Caki2 (cell line): ENCODE measurements around the gene UNC13D. TPM values are rescaled to one million over a fixed set of nuclear protein-coding genes. Genes with fewer than 3 reads are reported as not detected.

ENCODE experiments used
- DNase-seq: peaks from one replicate; pipeline ENCODE4 v3.0.0-alpha.2; 2015; ENCODE audit warnings: low read depth
- in situ Hi-C: cut with HindIII; loops from 2 replicates; pipeline ENCODE4 v1.10.0; 2016; ENCODE audit warnings: low sequenced_read_pairs, low pct_unique_long_range_greater_than_20kb, mixed read lengths
- total RNA-seq: library from RNA; depleted of rRNA; stranded (reverse); fragments of >200 nt; shearing (Covaris generic); gene quantifications from 2 replicates; pipeline ENCODE4 v1.2.3, GENCODE V29; 2014; ENCODE audit warnings: low replicate concordance

The UNC13D gene
- total RNA-seq, 1 experiment from 2014 or later: 1.5 TPM

DNA sequence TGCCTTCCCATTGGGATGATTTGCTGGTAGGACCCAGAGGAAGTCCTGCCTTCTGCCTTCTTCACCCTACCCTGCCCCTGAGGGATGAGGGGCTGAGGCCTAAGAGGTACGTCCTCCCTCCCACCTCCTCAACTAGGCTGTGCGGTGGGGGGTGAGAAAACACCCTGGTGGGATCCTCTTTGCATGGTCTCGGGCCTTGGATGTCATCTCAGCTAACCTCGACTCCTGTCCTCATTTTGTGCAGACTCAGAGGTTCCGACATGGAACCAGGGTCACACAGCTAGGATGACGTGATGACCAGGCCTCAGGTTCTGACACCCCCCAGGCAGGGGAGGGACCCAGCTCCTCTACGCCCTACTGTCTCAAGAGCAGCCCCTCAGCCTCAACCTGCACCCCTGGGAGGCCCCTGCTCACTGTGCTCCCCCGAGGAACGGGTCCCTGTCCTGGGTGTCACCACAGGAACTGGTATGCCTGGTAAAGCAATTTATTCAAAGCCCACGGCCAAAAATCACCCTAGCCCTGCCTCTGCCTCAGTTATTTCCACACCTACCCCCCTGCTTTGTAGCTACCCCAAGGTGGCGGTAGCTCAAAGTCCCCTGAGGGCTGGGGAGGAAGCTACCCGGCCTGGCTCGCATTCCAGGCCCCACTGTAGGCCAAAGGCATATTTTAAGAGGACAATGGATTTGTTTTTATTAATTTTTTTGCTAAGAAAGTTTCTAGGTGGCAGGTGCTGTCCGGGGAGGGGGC lies 17.5 kb downstream of the UNC13D start:
- DNase-seq: no peak
- in situ Hi-C loops: no loop called here

DNA sequence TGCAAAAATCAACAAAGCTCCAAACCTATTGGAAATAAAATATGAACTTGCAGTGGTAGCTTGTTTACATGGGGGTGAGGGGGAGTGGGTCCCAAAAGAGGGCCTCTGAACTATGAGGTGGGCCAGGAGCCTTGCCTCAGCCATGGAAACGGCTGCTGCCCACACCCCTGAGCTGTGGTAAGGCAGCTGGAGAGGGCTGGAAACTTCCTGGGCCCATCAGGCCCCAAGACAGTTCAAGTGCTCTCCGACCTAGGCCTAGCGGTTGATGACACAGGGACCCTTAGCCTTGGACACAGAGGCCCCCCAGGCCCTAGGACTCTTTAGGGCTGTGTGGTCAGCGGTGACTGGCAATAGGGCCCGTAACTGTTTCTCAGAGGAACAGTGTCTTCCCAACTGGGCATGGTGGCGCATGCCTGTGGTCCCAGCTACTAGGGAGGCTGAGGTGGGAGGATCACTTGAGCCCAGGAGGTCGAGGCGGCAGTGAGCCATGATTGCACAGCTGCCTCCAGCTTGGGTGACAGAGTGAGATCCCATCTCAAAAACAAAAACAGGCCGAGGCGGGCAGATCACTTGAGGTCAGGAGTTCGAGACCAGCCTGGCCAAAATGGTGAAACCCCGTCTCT lies 18.3 kb downstream of the UNC13D start:
- no peak for DNase-seq
- in situ Hi-C loops: no loop called here

DNA sequence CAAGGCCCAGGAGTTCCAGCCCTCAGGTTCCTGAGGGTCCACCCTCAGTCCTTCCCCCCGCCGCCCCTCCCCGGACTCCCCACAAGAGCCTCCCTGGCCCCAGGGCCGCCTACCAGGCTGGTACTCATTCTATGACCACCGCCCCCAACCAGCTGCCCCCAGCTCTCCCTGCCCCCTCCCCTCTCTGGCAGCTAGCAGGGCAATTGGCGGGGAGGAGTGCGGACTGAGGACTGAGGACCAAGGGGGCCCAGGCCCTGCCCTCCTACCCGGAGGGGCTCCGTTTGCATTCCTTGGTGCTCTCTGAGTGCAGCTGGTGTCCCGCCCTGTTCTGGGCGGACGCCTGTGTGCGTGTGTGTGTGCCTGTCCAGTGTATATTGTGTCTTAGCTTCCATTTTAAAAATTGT lies 19.1 kb downstream of the UNC13D start:
- in situ Hi-C loops: no loop called here
- no peak for DNase-seq

DNA sequence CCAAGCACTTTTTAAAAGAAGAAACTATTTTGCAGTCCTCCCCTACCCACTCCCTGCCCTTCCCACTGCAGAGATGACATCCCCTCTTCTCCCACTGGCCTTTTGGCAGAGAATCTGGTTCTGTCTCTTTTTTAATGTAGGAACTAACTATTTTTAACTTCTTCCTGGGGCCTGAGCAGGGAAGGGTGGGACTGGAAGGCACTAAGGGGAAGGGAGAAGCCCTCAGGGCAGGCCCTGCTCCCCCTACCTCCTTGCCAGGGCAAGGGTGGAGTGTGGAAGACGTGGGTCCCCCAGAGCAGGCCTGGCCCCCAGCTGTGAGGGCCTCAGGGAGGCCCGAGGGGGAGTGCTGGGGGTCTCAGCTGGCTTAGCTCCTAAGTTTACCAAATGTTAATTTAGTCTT lies 19.5 kb downstream of the UNC13D start:
- in situ Hi-C loops: no loop called here
- DNase-seq: no peak

DNA sequence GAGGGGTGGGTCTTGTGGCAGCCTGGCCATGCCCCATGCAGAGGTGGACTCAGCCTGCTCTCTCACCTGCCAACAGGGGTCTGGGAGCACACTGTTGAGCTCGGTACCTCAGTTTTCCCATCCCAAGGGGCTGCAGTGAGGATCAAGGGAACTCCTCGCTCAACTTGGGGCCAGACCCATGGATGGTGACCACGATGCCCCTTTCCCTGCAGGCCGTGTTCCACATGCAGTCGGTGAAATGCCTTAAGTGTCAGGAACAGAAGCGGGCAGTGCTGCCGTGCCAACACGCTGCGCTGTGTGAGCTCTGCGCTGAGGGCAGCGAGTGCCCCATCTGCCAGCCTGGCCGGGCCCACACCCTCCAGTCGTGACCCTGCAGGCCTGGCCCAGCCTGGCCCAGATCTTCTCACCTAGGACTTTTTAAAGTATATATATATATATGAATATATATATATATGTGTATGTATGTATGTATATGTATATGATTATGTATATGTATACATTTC lies 20.1 kb downstream of the UNC13D start:
- in situ Hi-C loops: no loop called here
- no peak for DNase-seq

DNA sequence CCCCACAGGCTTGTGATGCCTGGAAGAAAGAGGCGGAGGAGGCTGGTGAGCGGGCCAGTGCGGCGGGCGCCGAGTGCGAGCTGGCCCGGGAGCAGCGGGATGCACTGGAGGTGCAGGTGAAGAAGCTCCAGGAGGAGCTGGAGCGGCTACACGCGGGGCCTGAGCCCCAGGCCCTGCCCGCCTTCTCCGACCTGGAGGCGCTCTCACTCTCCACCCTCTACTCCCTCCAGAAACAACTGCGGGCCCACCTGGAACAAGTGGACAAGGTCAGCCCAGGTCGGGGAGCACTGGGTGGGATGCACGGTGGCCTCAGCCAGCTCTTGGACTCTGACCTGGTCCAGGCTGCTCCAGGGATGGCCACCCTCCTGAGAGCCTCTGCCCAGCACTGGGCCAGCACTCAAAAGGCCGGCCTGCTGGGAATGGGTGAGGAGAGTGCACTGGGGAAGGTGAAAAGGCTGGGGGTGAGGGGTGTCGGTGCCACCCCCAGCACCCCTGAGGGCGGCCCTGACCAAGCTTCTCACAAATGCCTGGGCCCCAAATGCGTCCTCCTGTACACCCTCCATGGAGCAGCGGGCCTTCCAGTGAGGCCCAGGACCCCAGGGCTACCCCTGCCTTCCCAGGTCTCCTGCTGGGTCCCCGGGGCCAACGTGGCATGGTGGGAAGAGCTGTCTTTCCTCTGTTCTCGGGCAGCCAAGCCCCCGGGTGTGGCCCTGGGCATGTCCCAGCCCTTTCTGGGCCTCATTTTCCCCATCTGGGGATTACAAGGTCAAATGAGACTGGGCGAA lies 20.8 kb downstream of the UNC13D start:
- DNase-seq: no peak
- in situ Hi-C loops: no loop called here

DNA sequence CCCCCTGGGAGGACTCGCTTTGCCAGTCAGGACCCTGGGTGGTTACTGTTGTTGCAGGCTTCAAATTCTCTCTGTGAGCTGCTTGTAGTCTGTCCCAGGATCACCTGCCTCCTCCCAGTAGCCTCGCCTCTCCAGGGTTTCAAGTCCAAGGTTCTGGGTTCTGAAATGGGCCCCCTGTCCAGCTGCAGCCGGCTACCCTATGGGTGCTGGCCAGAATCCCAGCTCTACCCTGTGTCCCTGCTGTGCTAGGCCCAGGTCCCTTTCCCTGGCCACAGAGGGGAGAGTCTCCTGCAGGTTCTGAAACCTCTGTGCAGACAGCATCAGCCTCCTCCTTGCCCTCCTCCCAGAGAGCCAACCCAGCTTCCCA lies 21.4 kb downstream of the UNC13D start:
- in situ Hi-C loops: no loop called here
- DNase-seq: no peak

DNA sequence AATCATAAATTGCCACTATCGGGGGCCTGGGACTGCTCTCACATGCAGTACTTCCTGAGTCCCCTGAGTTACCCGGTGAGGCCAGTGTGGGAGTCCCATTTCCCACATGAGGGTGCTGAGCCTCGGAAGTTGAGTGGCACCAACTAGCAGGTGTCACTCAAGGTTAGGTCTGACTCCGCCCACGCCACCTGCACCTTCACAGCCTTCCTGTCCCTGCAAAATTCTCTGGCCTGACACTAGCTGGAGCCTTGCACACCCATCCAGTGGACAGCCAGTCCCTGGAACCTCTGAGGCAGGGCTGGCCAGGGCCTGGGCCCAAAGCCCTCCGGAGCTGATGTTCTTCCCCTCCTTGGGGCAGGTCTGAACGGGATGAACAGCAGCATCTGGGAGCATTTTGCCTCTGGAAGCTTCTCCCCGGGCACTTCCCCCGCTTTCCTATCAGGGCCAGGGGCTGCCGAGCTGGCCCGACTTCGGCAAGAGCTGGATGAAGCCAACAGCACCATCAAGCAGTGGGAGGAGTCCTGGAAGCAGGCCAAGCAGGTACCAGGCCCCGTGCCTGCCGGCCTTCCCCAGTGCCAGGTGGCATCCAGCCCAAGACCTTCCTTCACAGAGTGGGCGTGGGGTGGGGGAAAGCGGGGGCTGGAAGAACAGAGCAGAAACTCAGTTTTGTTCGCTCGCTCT lies 21.9 kb downstream of the UNC13D start:
- in situ Hi-C loops: no loop called here
- no peak for DNase-seq

DNA sequence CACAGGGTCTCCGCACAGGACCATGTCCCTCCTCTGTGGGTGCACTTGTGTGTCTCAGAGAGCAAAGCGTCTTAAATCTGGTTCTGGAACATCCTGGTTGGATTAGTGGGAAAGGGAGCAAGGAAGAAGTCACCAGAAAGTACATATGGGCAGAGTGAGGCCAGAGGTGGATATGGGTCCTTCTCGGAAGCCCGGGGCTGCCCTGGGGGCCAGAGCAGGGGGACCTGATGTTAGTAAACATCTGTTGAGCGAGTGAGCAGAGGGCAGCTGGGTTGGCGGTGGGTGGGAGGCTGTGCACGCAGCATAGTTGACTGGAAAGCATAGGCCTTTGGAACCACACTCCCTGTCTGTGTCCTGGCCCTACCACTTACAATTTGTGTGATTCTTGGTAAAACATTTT lies 22.7 kb downstream of the UNC13D start:
- DNase-seq: no peak
- in situ Hi-C loops: no loop called here

DNA sequence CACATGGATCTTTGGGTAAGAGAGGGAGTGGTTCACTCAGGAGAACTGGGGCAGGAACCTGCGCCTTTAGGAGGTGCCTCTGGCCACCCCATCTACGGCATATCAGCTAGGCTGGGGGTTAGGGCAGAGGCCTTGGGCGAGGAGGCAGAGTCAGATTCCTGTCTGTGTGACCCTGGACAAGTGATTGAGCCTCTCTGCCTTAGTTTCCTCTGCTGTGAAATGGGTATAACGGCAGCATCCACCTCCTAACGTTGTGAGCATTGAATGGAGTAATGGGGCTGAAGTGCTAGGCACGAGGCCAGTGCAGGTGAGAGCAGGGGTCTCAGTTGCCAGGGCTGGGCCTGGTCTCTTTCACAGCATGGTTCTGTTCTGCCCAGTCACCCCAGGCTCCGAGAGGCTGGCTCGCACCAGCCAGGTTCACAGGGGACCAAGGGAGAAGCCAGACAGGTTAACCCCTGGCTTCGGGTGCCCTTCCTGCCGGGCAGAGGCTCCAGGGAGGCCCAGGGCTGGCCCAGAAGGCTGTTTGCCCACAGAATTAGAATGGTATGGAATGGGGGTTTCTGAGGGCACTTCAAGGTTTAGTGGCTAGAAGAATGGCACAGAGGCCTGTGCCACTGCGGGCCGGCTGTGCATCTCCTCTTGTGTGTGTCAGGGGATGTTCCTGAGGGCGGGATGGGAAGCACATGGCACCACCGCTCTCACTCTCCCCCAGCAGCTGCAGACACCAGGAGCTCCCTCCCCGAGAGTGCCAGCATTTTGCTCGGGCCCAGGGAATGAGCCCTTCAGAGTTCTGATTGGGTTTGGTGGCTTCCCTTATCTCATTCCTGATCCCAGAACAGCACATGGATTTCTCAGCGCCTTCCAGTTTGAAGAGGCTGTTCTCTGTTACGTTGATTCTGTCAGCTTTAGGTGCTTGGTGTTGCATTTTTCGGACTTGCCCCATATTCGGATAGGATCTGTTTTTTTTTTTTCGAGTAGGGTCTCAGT lies 23.8 kb downstream of the UNC13D start:
- DNase-seq: no peak
- in situ Hi-C loops: no loop called here

DNA sequence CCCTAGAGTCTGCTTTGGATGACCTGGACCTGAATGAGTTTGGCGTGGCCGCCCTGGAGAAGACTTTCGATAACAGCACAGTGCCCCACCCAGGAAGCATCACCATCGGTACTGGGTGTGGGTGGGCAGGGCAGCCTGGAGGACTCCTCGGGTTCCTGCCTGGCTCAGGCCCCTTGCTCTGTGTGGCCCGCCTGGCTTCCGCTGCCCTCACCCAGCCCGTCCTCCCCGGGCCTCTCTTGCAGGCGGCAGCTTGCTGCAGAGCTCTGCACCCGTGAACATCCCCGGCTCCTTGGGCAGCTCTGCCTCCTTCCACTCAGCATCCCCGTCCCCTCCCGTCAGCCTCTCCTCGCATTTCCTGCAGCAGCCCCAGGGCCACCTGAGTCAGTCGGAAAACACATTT lies 24.5 kb downstream of the UNC13D start:
- in situ Hi-C loops: no loop called here

DNA sequence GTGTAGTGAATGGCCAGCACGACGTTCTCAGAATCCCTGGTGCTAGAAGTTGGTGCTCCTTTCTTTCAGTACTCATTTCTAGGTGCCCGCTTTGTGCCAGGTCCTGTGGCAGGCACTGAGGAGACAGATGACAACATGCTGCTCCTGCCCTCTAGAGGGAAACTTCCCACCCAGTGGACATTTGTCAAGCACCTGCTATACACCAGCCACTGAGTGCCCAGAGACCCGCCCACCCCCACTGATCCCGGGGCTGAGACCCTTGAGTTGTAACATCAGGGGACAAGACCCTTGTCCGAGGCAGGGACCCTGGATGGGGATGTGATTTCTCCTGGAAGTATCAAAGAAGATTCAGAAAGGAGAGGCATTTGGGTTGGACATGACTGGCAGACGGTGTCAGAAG lies 25.1 kb downstream of the UNC13D start:
- in situ Hi-C loops: no loop called here
- no peak for DNase-seq

More for the DNA sequence above, 24.5 kb downstream of the UNC13D start:
- no peak for DNase-seq

DNA sequence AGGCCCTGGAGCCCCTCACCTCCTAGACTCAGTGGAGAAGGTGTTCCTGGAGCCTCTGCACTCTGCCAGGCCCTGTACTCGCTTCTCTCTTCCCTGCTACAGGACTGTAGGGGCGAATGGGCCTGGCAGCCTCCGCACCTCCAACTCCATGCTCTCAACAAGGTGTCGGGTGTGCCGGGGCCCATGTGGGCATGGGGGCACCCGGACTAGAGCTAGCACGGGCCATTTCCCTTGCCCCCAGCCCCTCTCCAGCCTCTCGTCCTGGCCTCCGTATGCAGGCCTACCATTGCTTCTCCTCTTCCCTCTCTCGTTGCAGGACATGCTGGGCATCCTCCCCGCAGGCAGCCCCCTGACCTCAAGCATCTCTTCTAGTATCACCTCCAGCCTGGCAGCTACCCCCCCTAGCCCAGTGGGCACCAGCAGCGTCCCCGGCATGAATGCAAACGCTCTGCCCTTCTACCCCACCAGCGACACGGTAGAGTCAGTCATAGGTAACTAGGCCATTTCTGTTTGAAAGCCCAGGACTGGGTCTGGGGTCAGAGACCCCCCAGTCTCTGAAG lies 25.8 kb downstream of the UNC13D start:
- in situ Hi-C loops: no loop called here
- no peak for DNase-seq

DNA sequence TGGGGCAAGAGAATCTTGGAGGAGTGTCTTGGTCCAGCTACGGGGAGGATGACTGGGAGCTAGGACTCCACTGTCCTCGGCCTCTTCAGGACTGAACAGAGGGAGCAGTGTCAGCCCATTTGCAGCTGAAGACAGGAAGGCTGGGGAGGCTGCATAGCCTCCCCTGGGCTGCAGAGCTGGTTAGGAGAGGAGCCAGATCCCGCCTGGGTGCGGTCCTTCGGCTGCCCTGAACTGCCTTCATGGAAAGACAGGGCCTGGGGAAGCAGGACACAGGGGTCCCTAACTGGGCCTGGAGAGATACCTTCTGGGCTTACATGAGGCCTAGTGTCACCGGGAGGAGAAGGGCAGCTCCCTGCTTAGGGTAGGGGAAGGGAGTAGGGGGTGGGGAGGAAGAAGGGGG lies 26.6 kb downstream of the UNC13D start:
- in situ Hi-C loops: no loop called here
- DNase-seq: no peak

DNA sequence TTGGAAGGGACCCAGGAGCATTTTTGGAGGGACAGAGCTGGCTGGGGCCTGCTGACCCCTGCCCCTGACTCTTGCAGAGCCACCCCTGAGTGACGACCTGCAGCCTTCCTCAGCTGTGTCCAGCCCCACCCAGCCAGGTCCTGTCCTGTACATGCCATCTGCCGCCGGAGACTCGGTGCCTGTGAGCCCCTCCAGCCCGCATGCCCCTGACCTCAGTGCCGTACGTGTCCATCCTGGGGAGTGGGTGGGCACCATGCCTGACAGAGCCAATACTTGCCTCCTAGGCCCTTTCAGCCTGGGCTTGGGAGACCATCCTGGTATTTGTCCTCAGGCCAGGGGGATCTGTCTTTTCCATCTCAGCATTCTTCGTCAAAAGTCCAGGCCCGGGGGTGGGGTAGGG lies 27.5 kb downstream of the UNC13D start:
- DNase-seq: no peak
- in situ Hi-C loops: no loop called here

DNA sequence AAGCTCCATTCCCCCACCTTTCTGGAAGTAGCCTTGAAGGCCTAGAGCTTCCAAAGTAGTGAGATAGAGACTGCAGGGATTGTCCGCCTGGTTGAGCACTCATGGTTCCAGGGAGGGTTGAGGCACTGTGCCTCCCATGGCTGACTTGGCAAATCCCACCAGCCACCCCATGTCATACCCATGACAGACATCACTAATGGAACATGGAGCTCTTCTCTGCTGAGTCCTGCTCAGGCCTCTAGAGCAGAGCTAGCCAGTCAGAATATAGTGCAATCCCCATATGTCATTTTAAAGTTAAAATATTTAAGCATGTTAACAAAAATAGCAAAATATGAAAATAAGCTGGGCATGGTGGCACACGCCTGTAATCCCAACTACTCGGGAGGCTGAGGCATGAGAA lies 28.8 kb downstream of the UNC13D start:
- in situ Hi-C loops: no loop called here
- DNase-seq: no peak

DNA sequence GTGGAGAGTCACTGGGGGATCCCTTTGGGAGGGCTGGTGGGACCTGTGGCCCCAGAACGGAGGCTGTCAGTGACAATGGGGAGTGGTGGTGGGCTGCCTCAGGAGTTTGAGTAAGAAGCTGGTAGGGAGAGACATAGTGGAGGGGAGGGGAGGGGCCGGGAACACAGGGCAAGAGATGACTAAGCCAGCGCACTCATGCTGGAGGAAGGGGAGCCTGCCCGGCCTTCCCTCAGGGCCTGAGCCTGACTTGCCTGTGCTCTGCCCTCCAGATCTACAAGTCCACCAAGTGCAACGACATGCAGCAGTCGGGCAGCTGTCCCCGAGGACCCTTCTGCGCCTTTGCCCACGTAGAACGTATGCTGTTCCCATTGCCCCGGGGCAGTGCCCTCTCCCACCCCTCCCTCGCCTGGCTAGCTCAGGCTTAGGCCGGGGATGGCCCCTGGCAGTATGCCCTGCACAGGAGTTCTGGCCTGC lies 29.3 kb downstream of the UNC13D start:
- peak; percentile 30 for DNase-seq
- in situ Hi-C loops: no loop called here
